H1 (cell line): ENCODE data around the gene ILF3. TPM values are rescaled to one million over a fixed set of nuclear protein-coding genes. Genes with fewer than 3 reads are reported as not detected.

Experiments used
- CTCF ChIA-PET: fragments of 300-600 bp; sonication (Branson Sonifier 250); formaldehyde crosslinking; loops from one replicate; lab custom pipeline; 2021; ENCODE audit not compliant: partially characterized antibody; lab: Charles Lee
- POLR2A ChIA-PET: fragments of 300-600 bp; sonication (Branson Sonifier 250); formaldehyde crosslinking; loops from one replicate; lab custom pipeline; 2021; ENCODE audit warnings: inconsistent platforms; ENCODE audit not compliant: partially characterized antibody; lab: Charles Lee
- DNase-seq, 2 experiments: peaks; one replicate each; pipeline versions ENCODE4 v3.0.0 to v3.0.0-alpha.2; 2010 to 2022; ENCODE audit warnings: low spot score in 2 of 2, low read depth in 1 of 2, mixed read lengths in 1 of 2
- FAIRE-seq: peaks from 2 replicates; lab custom pipeline; 2011; peaks lifted over from hg19 to GRCh38; lab: Jason Lieb, UNC
- H2AFZ ChIP-seq: 2 replicates; pipeline ENCODE4 v1.8.1; 2012; ENCODE audit warnings: low read length, inconsistent platforms
- H2AK5ac ChIP-seq: 2 replicates; pipeline ENCODE4 v1.6.1; 2013; ENCODE audit warnings: low read depth, low read length
- H2BK120ac ChIP-seq: replicated peaks from 2 replicates; pipeline ENCODE3; 2013; ENCODE audit warnings: low read depth, low read length, inconsistent platforms
- H2BK12ac ChIP-seq: 2 replicates; pipeline ENCODE4 v1.6.1; 2013; ENCODE audit warnings: low read depth, low read length
- H2BK15ac ChIP-seq: 2 replicates; pipeline ENCODE4 v1.6.1; 2013; ENCODE audit warnings: low read length
- H2BK20ac ChIP-seq: 2 replicates; pipeline ENCODE4 v1.6.1; 2013; ENCODE audit warnings: low read length
- H2BK5ac ChIP-seq: 2 replicates; pipeline ENCODE4 v1.6.1; 2013; ENCODE audit warnings: low read depth, low read length
- H3K14ac ChIP-seq: 2 replicates; pipeline ENCODE4 v1.6.1; 2013; ENCODE audit warnings: inconsistent platforms; ENCODE audit not compliant: insufficient read length
- H3K18ac ChIP-seq: 2 replicates; pipeline ENCODE4 v1.6.1; 2013; ENCODE audit warnings: low read length; ENCODE audit errors: extremely low read depth
- H3K23ac ChIP-seq: 2 replicates; pipeline ENCODE4 v1.6.1; 2013; ENCODE audit warnings: inconsistent platforms; ENCODE audit not compliant: insufficient read length
- H3K23me2 ChIP-seq: 2 replicates; pipeline ENCODE4 v1.6.1; 2013; ENCODE audit warnings: low read depth, low read length
- H3K27ac ChIP-seq: 2 replicates; pipeline ENCODE4 v1.6.1; 2011; ENCODE audit warnings: low read depth, low read length, inconsistent platforms
- H3K27me3 ChIP-seq, 4 experiments: replicated peaks in 1 of 4; 1 replicate in 1 of 4; 2 replicates in 3 of 4; pipeline versions ENCODE4 v1.6.1 to v1.8.1; 2011 to 2013; ENCODE audit warnings: low read length in 3 of 4, mild to moderate bottlenecking in 3 of 4, inconsistent platforms in 2 of 4, mixed read lengths in 2 of 4, moderate library complexity in 1 of 4; ENCODE audit not compliant: control insufficient read depth in 3 of 4, insufficient read depth in 3 of 4; ENCODE audit errors: extremely low read depth in 1 of 4
- H3K36me3 ChIP-seq, 4 experiments: 2 replicates each; pipeline versions ENCODE4 v1.6.1 to v1.8.1; 2011 to 2013; ENCODE audit warnings: mild to moderate bottlenecking in 4 of 4, low read length in 3 of 4, moderate library complexity in 2 of 4, control low read depth in 1 of 4, inconsistent platforms in 1 of 4; ENCODE audit not compliant: insufficient read depth in 4 of 4, control insufficient read depth in 2 of 4
- H3K4ac ChIP-seq: replicated peaks from 2 replicates; pipeline ENCODE3; 2013; ENCODE audit warnings: low read length, low read depth, mixed read lengths, inconsistent platforms; ENCODE audit not compliant: insufficient read length
- H3K4me1 ChIP-seq, 4 experiments: replicated peaks in 1 of 4; 1 replicate in 1 of 4; 2 replicates in 3 of 4; pipeline versions ENCODE4 v1.6.1 to v1.8.1; 2011 to 2013; ENCODE audit warnings: low read length in 3 of 4, inconsistent platforms in 2 of 4, mixed read lengths in 1 of 4; ENCODE audit not compliant: insufficient read depth in 4 of 4, control insufficient read depth in 3 of 4
- H3K4me2 ChIP-seq, 2 experiments: 2 replicates each; pipeline versions ENCODE4 v1.6.1 to v1.8.1; 2011 to 2013; ENCODE audit warnings: low read depth in 2 of 2, low read length in 2 of 2, control low read depth in 1 of 2, inconsistent platforms in 1 of 2, mild to moderate bottlenecking in 1 of 2; ENCODE audit not compliant: insufficient read depth in 1 of 2
- H3K4me3 ChIP-seq, 4 experiments: fragments of 200-600, 300-600 bp in 1 of 4; sonication (generic), shearing (Covaris generic), sonication (Bioruptor Twin) in 1 of 4; 2 replicates each; pipeline versions ENCODE4 v1.5.1 to v1.8.1; 2011 to 2016; ENCODE audit warnings: low read length in 4 of 4, low read depth in 3 of 4, control low read depth in 2 of 4, inconsistent platforms in 2 of 4, mild to moderate bottlenecking in 2 of 4, mixed read lengths in 1 of 4, moderate library complexity in 1 of 4; ENCODE audit not compliant: insufficient read depth in 2 of 4; ENCODE audit errors: extremely low read depth in 1 of 4
- H3K56ac ChIP-seq: replicated peaks from 2 replicates; pipeline ENCODE3; 2013; ENCODE audit warnings: low read depth, mild to moderate bottlenecking, mixed read lengths, low read length, inconsistent platforms; ENCODE audit not compliant: insufficient read length
- H3K79me1 ChIP-seq: 2 replicates; pipeline ENCODE4 v1.6.1; 2013; ENCODE audit warnings: low read depth, low read length, control low read depth
- H3K79me2 ChIP-seq, 2 experiments: 2 replicates each; pipeline versions ENCODE4 v1.6.1 to v1.8.1; 2012 to 2013; ENCODE audit warnings: low read length in 2 of 2, mild to moderate bottlenecking in 2 of 2, inconsistent platforms in 1 of 2; ENCODE audit not compliant: insufficient read depth in 2 of 2, control insufficient read depth in 1 of 2
- H3K9ac ChIP-seq, 4 experiments: replicated peaks in 1 of 4; 1 replicate in 1 of 4; 2 replicates in 3 of 4; pipeline versions ENCODE4 v1.6.1 to v1.8.1; 2011 to 2013; ENCODE audit warnings: low read depth in 3 of 4, low read length in 3 of 4, control low read depth in 2 of 4, mild to moderate bottlenecking in 2 of 4, moderate library complexity in 2 of 4, inconsistent platforms in 1 of 4; ENCODE audit errors: extremely low read depth in 1 of 4
- H3K9me3 ChIP-seq, 2 experiments: 2 replicates each; pipeline versions ENCODE4 v1.6.1 to v1.8.1; 2012 to 2013; ENCODE audit warnings: mild to moderate bottlenecking in 2 of 2, moderate library complexity in 2 of 2, control low read depth in 1 of 2, inconsistent platforms in 1 of 2, low read depth in 1 of 2, low read length in 1 of 2, mixed read lengths in 1 of 2; ENCODE audit not compliant: insufficient read depth in 2 of 2
- H4K20me1 ChIP-seq, 2 experiments: replicated peaks in 1 of 2; 2 replicates each; pipeline versions ENCODE3 to v1.8.1; 2011 to 2013; ENCODE audit warnings: inconsistent platforms in 2 of 2, low read length in 2 of 2, mild to moderate bottlenecking in 1 of 2; ENCODE audit not compliant: insufficient read depth in 2 of 2, control insufficient read depth in 1 of 2
- H4K5ac ChIP-seq: 2 replicates; pipeline ENCODE4 v1.6.1; 2013; ENCODE audit warnings: low read length, low read depth, mixed read lengths, inconsistent platforms; ENCODE audit not compliant: insufficient read length
- H4K8ac ChIP-seq: 2 replicates; pipeline ENCODE4 v1.8.0; 2013; ENCODE audit warnings: mild to moderate bottlenecking, moderate library complexity, low read length, inconsistent platforms; ENCODE audit not compliant: insufficient read depth; ENCODE audit errors: extremely low read depth
- H4K91ac ChIP-seq: replicated peaks from 2 replicates; pipeline ENCODE3; 2013; ENCODE audit warnings: low read length, mixed read lengths, inconsistent platforms; ENCODE audit not compliant: insufficient read length
- JUND ChIP-seq: IDR thresholded peaks from 2 replicates; pipeline ENCODE4 v1.6.1; 2011; ENCODE audit warnings: mild to moderate bottlenecking, improper control_type of control experiment, low read length
- RNF2 ChIP-seq: fragments of 200-900, 300-1000 bp; sonication (generic); IDR thresholded peaks from 2 replicates; pipeline ENCODE4 v1.7.1; 2016; ENCODE audit warnings: borderline replicate concordance, low read depth, mild to moderate bottlenecking, antibody characterized with exemption, low read length; ENCODE audit not compliant: poor library complexity, severe bottlenecking; ENCODE audit errors: missing control alignments
- SAP30 ChIP-seq: fragments of 300-600 bp; sonication (generic); IDR thresholded peaks from 2 replicates; pipeline ENCODE4 v1.7.1; 2012; ENCODE audit warnings: low read length, moderate library complexity, mild to moderate bottlenecking, inconsistent platforms; ENCODE audit not compliant: insufficient read depth, insufficient replicate concordance
- SIN3A ChIP-seq, 2 experiments: IDR thresholded peaks in 1 of 2; conservative IDR thresholded peaks in 1 of 2; 2 replicates each; pipeline ENCODE4 v1.6.1; 2011 to 2012; ENCODE audit warnings: low read length in 2 of 2, improper control_type of control experiment in 1 of 2, low read depth in 1 of 2, mild to moderate bottlenecking in 1 of 2
- SIRT6 ChIP-seq: IDR thresholded peaks from one replicate; pipeline ENCODE4 v1.7.1; 2012; ENCODE audit warnings: low read length, inconsistent platforms
- SP1 ChIP-seq: IDR thresholded peaks from 2 replicates; pipeline ENCODE4 v1.6.1; 2011; ENCODE audit warnings: low read depth, low read length
- SUZ12 ChIP-seq: fragments of 200-600 bp; sonication (generic); IDR thresholded peaks from 2 replicates; pipeline ENCODE4 v1.6.1; 2012; ENCODE audit warnings: mild to moderate bottlenecking, inconsistent platforms, low read length, moderate library complexity, mixed read lengths
- TBP ChIP-seq: IDR thresholded peaks from 2 replicates; pipeline ENCODE4 v1.6.1; 2011; ENCODE audit warnings: low read depth, low read length, improper control_type of control experiment
- WGBS, 2 experiments: shearing (Covaris generic) in 1 of 2; methylation state at CpG; one replicate each; pipeline versions ENCODE4 v1.1.6 to v1.1.7; 2013 to 2015; ENCODE audit warnings: low lambda C conversion rate in 2 of 2, mixed read lengths in 2 of 2, inconsistent platforms in 1 of 2, low coverage in 1 of 2, missing lambda C conversion rate in 1 of 2; ENCODE audit not compliant: insufficient replicate concordance in 2 of 2, insufficient coverage in 1 of 2, insufficient read length in 1 of 2; ENCODE audit errors: extremely low coverage in 1 of 2, missing lambda C conversion rate in 1 of 2; 5-methylcytosine and 5-hydroxymethylcytosine counted together
- polyA plus RNA-seq, 7 experiments: library from polyadenylated mRNA; depleted of rRNA in 3 of 7; stranded (reverse) in 5 of 7; unstranded in 2 of 7; fragments of >200 nt in 5 of 7; fragments of 200-250 nt in 2 of 7; gene quantifications; 1 replicate in 5 of 7; 2 replicates in 1 of 7; 4 replicates in 1 of 7; pipeline versions ENCODE4 v1.2.1 to v1.2.3, GENCODE V29; 2011 to 2013; ENCODE audit warnings: missing spikeins in 2 of 7, mixed read lengths in 2 of 7
- total RNA-seq: library from RNA; stranded (reverse); fragmentation: NEBNext Ultra II Directional; extraction: Animal tissue kit (Norgen Biotek cat#: 25700); gene quantifications from 2 replicates; pipeline ENCODE4 v1.2.1, GENCODE V29; 2021
- TF ChIP-seq, protein P1 (sequence below): IDR thresholded peaks from 2 replicates; pipeline ENCODE4 v1.6.1; 2012; ENCODE audit warnings: inconsistent platforms

ILF3 gene
- total and polyA plus RNA-seq, 2 of the 8 experiments (the other 6 are each of a cell fraction or from before 2014, with no cell fraction given) = 291 to 695 TPM

DNA sequence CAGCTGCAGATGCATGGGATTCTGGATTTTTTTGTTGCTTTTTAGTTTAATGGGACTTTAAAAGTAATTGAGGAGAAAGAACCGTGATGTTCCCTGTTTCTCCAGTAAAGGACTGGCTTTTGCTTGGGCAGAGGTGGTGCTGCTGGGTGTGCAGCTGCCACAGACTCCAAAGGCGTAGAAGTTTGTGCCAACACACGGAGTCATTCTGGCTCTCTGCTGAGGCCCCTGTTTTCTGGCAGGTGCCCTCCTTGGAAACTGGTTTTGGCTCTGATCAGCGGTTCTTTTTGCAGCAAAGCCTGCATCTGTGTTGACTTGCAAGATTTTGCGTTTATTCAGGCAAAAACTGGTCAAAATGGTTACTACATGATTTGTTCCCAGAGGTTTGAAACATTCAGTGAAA is 31.1 kb downstream of the ILF3 start:
- no peak overlapping the region for H2BK12ac ChIP-seq
- H3K56ac ChIP-seq = no peak overlapping the region
- ChIA-PET POLR2A (interaction anchor here (55.9 to 59.0 kb wide), 2 partner anchors 6 to 17 kb away, joined by 1874 read pairs; partner anchors contain the start of genes DNM2, ILF3 and QTRT1), CTCF (interaction anchor here (1.4 kb wide), 1 partner anchor 15 kb away, joined by 3 read pairs; no protein-coding TSS in a partner anchor)
- peaks cover 40 to 52% of the 10 kb centered on the region in 2 experiments for H4K20me1 ChIP-seq
- no peak overlapping the region for H3K4ac ChIP-seq
- 80% methylated on average over 5 of the region's 5 CpGs; no CpG with 5 or more reads in 1 of the 2 experiments for WGBS, 2 experiments
- H2BK20ac ChIP-seq = no peak overlapping the region
- H4K8ac ChIP-seq = no peak overlapping the region
- no peak overlapping the region for H4K5ac ChIP-seq
- no peaks in the 10 kb centered on the region for H3K9me3 ChIP-seq
- no peak for DNase-seq
- no peaks in the 10 kb centered on the region for H3K23me2 ChIP-seq
- H3K27ac ChIP-seq = no peak overlapping the region
- no peak overlapping the region for H2AFZ ChIP-seq
- H2AK5ac ChIP-seq = no peak overlapping the region
- no peak overlapping the region for H2BK120ac ChIP-seq
- H3K9ac ChIP-seq = no peak overlapping the region
- H4K91ac ChIP-seq = no peak overlapping the region
- FAIRE-seq = no peak
- no peak overlapping the region for H2BK5ac ChIP-seq
- TF ChIP-seq JUND (no peak), SIRT6 (no peak), SAP30 (no peak), TBP (no peak), SUZ12 (no peak), SP1 (no peak), RNF2 (no peak), SIN3A (conservative IDR thresholded peaks at IDR 0.05 in 1 of 2, IDR thresholded peaks at IDR 0.05 in 1 of 2; ENCODE audit: low read depth in 1 of 2, low read length in 2 of 2) (no peak)
- TF ChIP-seq, protein P1, sequence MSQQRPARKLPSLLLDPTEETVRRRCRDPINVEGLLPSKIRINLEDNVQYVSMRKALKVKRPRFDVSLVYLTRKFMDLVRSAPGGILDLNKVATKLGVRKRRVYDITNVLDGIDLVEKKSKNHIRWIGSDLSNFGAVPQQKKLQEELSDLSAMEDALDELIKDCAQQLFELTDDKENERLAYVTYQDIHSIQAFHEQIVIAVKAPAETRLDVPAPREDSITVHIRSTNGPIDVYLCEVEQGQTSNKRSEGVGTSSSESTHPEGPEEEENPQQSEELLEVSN = no peak
- TF ChIP-seq, all 59 proteins: peak for 0
- H3K36me3 ChIP-seq = peaks cover 87 to 99% (median 96%) of the 10 kb centered on the region in 4 experiments
- H3K27me3 ChIP-seq = no peaks in the 10 kb centered on the region
- H3K79me2 ChIP-seq = peaks cover 0 to 60% of the 10 kb centered on the region in 2 experiments; a peak in 2 of 4 replicates
- H3K4me2 ChIP-seq = no peak overlapping the region
- H3K18ac ChIP-seq = no peak overlapping the region
- no peaks in the 10 kb centered on the region; a peak in 2 of 7 replicates for H3K4me1 ChIP-seq
- H2BK15ac ChIP-seq = no peak overlapping the region
- no peak overlapping the region for H3K14ac ChIP-seq
- H3K23ac ChIP-seq = no peak overlapping the region
- H3K4me3 ChIP-seq = no peak overlapping the region
- peaks cover 10% of the 10 kb centered on the region; the same call in 1 of the 2 replicates for H3K79me1 ChIP-seq
